CD14-positive monocyte (primary cell): Measurements from ENCODE around the gene IFNL1. TPM values are rescaled to one million over a fixed set of nuclear protein-coding genes. Genes with fewer than 3 reads are reported as not detected.
A peak's percentile ranks its signal among the peaks of the same experiment; 100 is the strongest.

Experiments used
- DNase-seq, 3 donors: peaks; one replicate each; pipeline ENCODE4 v3.0.0-alpha.2; 2011 to 2022
- H2AFZ ChIP-seq: 2 replicates; pipeline ENCODE4 v1.6.0; 2012; ENCODE audit warnings: mild to moderate bottlenecking, low read depth, low read length, inconsistent platforms; ENCODE audit not compliant: insufficient read depth, poor library complexity, severe bottlenecking
- H3K27ac ChIP-seq, 2 donors: 1 replicate in 1 of 2; 2 replicates in 1 of 2; pipeline ENCODE4 v1.5.1; 2012 to 2013; ENCODE audit warnings: low read length in 2 of 2, control low read depth in 1 of 2, inconsistent platforms in 1 of 2, low read depth in 1 of 2, mild to moderate bottlenecking in 1 of 2
- H3K27me3 ChIP-seq, 2 donors: one replicate each; pipeline versions ENCODE4 v1.6.0 to v1.6.1; 2011 to 2013; ENCODE audit warnings: low read length in 2 of 2; ENCODE audit not compliant: control insufficient read depth in 2 of 2, insufficient read depth in 2 of 2
- H3K36me3 ChIP-seq, 2 donors: replicated peaks in 1 of 2; 1 replicate in 1 of 2; 2 replicates in 1 of 2; pipeline versions ENCODE4 v1.5.1 to v1.6.1; 2012 to 2013; ENCODE audit warnings: low read length in 2 of 2, control low read depth in 1 of 2, inconsistent platforms in 1 of 2, mild to moderate bottlenecking in 1 of 2; ENCODE audit not compliant: insufficient read depth in 2 of 2, control insufficient read depth in 1 of 2
- H3K4me1 ChIP-seq, 2 donors: 1 replicate in 1 of 2; 2 replicates in 1 of 2; pipeline versions ENCODE4 v1.5.1 to v1.6.1; 2012 to 2013; ENCODE audit warnings: low read length in 2 of 2, control low read depth in 1 of 2, inconsistent platforms in 1 of 2, mild to moderate bottlenecking in 1 of 2, moderate library complexity in 1 of 2; ENCODE audit not compliant: insufficient read depth in 2 of 2, control insufficient read depth in 1 of 2
- H3K4me2 ChIP-seq: replicated peaks from 2 replicates; pipeline ENCODE3; 2012; ENCODE audit warnings: low read length, moderate library complexity, mild to moderate bottlenecking; ENCODE audit not compliant: poor library complexity, severe bottlenecking; ENCODE audit errors: extremely low read depth
- H3K4me3 ChIP-seq, 3 experiments: fragments of 200-600 bp in 1 of 3; sonication (generic) in 1 of 3; replicated peaks in 1 of 3; 1 replicate in 2 of 3; 2 replicates in 1 of 3; pipeline ENCODE4 v1.5.1; 2011 to 2013; ENCODE audit warnings: low read length in 3 of 3, mild to moderate bottlenecking in 3 of 3, control low read depth in 2 of 3, low read depth in 2 of 3, inconsistent platforms in 1 of 3, moderate library complexity in 1 of 3
- H3K79me2 ChIP-seq: 2 replicates; pipeline ENCODE4 v1.6.0; 2012; ENCODE audit warnings: mild to moderate bottlenecking, control low read depth, inconsistent platforms, low read length, moderate library complexity; ENCODE audit not compliant: insufficient read depth
- H3K9ac ChIP-seq: 2 replicates; pipeline ENCODE4 v1.6.0; 2017; ENCODE audit warnings: low read length, mild to moderate bottlenecking; ENCODE audit not compliant: insufficient read depth, poor library complexity, severe bottlenecking
- H3K9me3 ChIP-seq, 2 donors: replicated peaks in 1 of 2; 1 replicate in 1 of 2; 2 replicates in 1 of 2; pipeline versions ENCODE4 v1.5.1 to v1.6.1; 2012 to 2013; ENCODE audit warnings: low read length in 2 of 2, control low read depth in 1 of 2; ENCODE audit not compliant: control insufficient read depth in 1 of 2, insufficient read depth in 1 of 2
- H4K20me1 ChIP-seq: 2 replicates; pipeline ENCODE4 v1.6.0; 2012; ENCODE audit warnings: mild to moderate bottlenecking, low read length, control low read depth, moderate library complexity; ENCODE audit not compliant: insufficient read depth
- H3K27ac Mint-ChIP-seq, 7 donors: one replicate each; pipeline ENCODE4 v1.8.0; 2020; ENCODE audit warnings: mild to moderate bottlenecking in 7 of 7, mixed read lengths in 7 of 7, moderate library complexity in 6 of 7, inconsistent platforms in 2 of 7
- H3K27me3 Mint-ChIP-seq, 3 donors: one replicate each; pipeline ENCODE4 v1.8.0; 2021 to 2022; ENCODE audit warnings: low read depth in 3 of 3, mild to moderate bottlenecking in 3 of 3, mixed read lengths in 3 of 3, moderate library complexity in 3 of 3, inconsistent platforms in 1 of 3
- H3K36me3 Mint-ChIP-seq, 2 donors: one replicate each; pipeline ENCODE4 v1.8.0; 2020; ENCODE audit warnings: mixed read lengths in 2 of 2, inconsistent platforms in 1 of 2, mild to moderate bottlenecking in 1 of 2
- H3K4me1 Mint-ChIP-seq: one replicate; pipeline ENCODE4 v1.8.0; 2020; ENCODE audit warnings: mild to moderate bottlenecking, mixed read lengths
- H3K4me3 Mint-ChIP-seq, 2 donors: one replicate each; pipeline ENCODE4 v1.8.0; 2020; ENCODE audit warnings: mild to moderate bottlenecking in 2 of 2, mixed read lengths in 2 of 2, moderate library complexity in 1 of 2
- H3K9me3 Mint-ChIP-seq, 7 donors: one replicate each; pipeline ENCODE4 v1.8.0; 2020 to 2022; ENCODE audit warnings: mixed read lengths in 7 of 7, mild to moderate bottlenecking in 6 of 7, moderate library complexity in 6 of 7, inconsistent platforms in 2 of 7
- CTCF ChIP-seq: fragments of 200-600 bp; IDR thresholded peaks from one replicate; pipeline ENCODE4 v1.8.0; 2022; ENCODE audit warnings: antibody characterized with exemption, mild to moderate bottlenecking
- whole genome bisulfite sequencing: methylation state at CpG from one replicate; pipeline ENCODE4 v1.1.5; 2013; ENCODE audit warnings: missing lambda C conversion rate; ENCODE audit not compliant: insufficient coverage; 5-methylcytosine and 5-hydroxymethylcytosine counted together
- intact Hi-C, 2 donors: fragments of 100-400 bp; cut with micrococcal nuclease; formaldehyde crosslinking; loops; one replicate each; pipeline versions ENCODE4 v1.15.0 to v1.15.1; 2023
- polyA plus RNA-seq, 3 donors: library from polyadenylated mRNA; depleted of rRNA in 1 of 3; unstranded in 2 of 3; stranded (reverse) in 1 of 3; fragments of 300-500 nt in 2 of 3; fragments of >200 nt in 1 of 3; fragmentation: Illumina TruSeq in 2 of 3; gene quantifications; 1 replicate in 2 of 3; 2 replicates in 1 of 3; pipeline ENCODE4 v1.2.3, GENCODE V29; 2012 to 2021

The IFNL1 gene
- polyA plus RNA-seq, 3 donors: not detected

- peaks cover 25 to 41% of the 10 kb centered on the region in 2 donors for H3K27me3 ChIP-seq
- H3K27ac Mint-ChIP-seq: no peak overlapping the region
- intact Hi-C loops: no loop called here
- H3K27ac ChIP-seq: no peak overlapping the region
- no CpG with 5 or more reads among the region's 3 CpGs for WGBS
- H3K79me2 ChIP-seq: no peaks in the 10 kb centered on the region
- no peaks in the 10 kb centered on the region for H3K4me1 Mint-ChIP-seq
- H3K4me3 Mint-ChIP-seq: no peak overlapping the region
- no peak overlapping the region for H3K4me3 ChIP-seq
- H3K4me2 ChIP-seq: no peak overlapping the region
- H3K4me1 ChIP-seq: no peaks in the 10 kb centered on the region
- H3K36me3 ChIP-seq: no peaks in the 10 kb centered on the region
- no peak for DNase-seq
- H3K36me3 Mint-ChIP-seq: no peaks in the 10 kb centered on the region
- H3K9me3 Mint-ChIP-seq: peaks cover 0 to 8% (median 0%) of the 10 kb centered on the region in 7 donors
- H2AFZ ChIP-seq: no peak overlapping the region
- no peaks in the 10 kb centered on the region for H4K20me1 ChIP-seq
- peaks cover 36 to 47% (median 39%) of the 10 kb centered on the region in 3 donors for H3K27me3 Mint-ChIP-seq
- no peak for TF ChIP-seq CTCF
- H3K9ac ChIP-seq: no peak overlapping the region
- H3K9me3 ChIP-seq: no peaks in the 10 kb centered on the region
Measured at GRCh38 chr19:39261704-39262103, 34.5 kb upstream of the IFNL1 start.

GRCh38 chr19:39262496-39262895, 33.7 kb upstream of the IFNL1 start:
- intact Hi-C loops: no loop called here
- H4K20me1 ChIP-seq: no peaks in the 10 kb centered on the region
- H3K36me3 ChIP-seq: no peaks in the 10 kb centered on the region
- no peaks in the 10 kb centered on the region for H3K79me2 ChIP-seq
- Mint-ChIP-seq H3K36me3 (no peaks in the 10 kb centered on the region), H3K9me3 (peaks cover 0 to 7% (median 0%) of the 10 kb centered on the region in 7 donors), H3K27ac (peak overlapping the region in 1 of 7 donors; percentile 33), H3K4me1 (no peaks in the 10 kb centered on the region), H3K27me3 (peaks cover 41 to 49% (median 43%) of the 10 kb centered on the region in 3 donors), H3K4me3 (peak overlapping the region in 1 of 2 donors; percentile 39)
- H3K4me1 ChIP-seq: no peaks in the 10 kb centered on the region
- H3K4me2 ChIP-seq: no peak overlapping the region
- no peaks in the 10 kb centered on the region for H3K9me3 ChIP-seq
- H3K27me3 ChIP-seq: peaks cover 25 to 41% of the 10 kb centered on the region in 2 donors
- TF ChIP-seq CTCF: no peak
- no CpG with 5 or more reads among the region's 4 CpGs for WGBS
- no peak overlapping the region for H3K4me3 ChIP-seq
- DNase-seq: no peak
- H3K27ac ChIP-seq: no peak overlapping the region
- H3K9ac ChIP-seq: no peak overlapping the region
- H2AFZ ChIP-seq: no peak overlapping the region
